Coronary artery (tissue), 2 donors: ENCODE data around the gene CHDH.

Experiments used
- DNase-seq: peaks from one replicate; pipeline ENCODE4 v3.0.0-alpha.2; 2017; ENCODE audit warnings: low spot score
- H3K27ac ChIP-seq, 2 donors: fragments of 200-600 bp; sonication (generic); one replicate each; pipeline ENCODE4 v1.5.1; 2016 to 2019
- H3K4me3 ChIP-seq: fragments of 200-600 bp; sonication (generic); 2 replicates; pipeline ENCODE4 v1.5.1; 2016; ENCODE audit warnings: mild to moderate bottlenecking, moderate library complexity
- TF ChIP-seq, protein P1 (sequence below): fragments of 200-600 bp; sonication (generic); IDR thresholded peaks from one replicate; pipeline ENCODE4 v1.5.1; 2019; ENCODE audit warnings: antibody characterized with exemption

Gene CHDH

DNA sequence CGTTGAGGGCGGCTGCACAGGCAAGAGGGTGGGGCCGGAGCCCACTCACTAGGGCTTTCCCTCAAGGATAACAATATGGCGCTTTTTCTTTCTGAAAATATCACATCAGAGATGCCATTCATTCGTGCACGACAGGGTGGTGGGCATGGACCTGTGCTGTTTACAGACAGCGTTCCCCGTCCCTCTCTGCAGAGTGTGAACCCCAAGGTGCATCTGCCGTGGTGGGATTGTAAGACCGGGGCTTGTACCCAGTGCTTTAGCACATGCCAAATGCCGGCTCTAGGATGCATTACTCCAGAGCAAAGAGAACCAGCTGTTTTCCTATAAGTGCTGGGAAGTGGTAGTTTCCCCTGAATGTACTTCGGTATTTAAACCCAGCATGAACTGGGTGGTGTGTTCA is 37.0 kb downstream of the CHDH start:
- Histone ChIP-seq H3K4me3 (no peak overlapping the region), H3K27ac (no peak overlapping the region)
- peak; percentile 50 for DNase-seq
- TF ChIP-seq, protein P1, sequence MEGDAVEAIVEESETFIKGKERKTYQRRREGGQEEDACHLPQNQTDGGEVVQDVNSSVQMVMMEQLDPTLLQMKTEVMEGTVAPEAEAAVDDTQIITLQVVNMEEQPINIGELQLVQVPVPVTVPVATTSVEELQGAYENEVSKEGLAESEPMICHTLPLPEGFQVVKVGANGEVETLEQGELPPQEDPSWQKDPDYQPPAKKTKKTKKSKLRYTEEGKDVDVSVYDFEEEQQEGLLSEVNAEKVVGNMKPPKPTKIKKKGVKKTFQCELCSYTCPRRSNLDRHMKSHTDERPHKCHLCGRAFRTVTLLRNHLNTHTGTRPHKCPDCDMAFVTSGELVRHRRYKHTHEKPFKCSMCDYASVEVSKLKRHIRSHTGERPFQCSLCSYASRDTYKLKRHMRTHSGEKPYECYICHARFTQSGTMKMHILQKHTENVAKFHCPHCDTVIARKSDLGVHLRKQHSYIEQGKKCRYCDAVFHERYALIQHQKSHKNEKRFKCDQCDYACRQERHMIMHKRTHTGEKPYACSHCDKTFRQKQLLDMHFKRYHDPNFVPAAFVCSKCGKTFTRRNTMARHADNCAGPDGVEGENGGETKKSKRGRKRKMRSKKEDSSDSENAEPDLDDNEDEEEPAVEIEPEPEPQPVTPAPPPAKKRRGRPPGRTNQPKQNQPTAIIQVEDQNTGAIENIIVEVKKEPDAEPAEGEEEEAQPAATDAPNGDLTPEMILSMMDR: no peak

GRCh38 chr3:53808496-53808895 is 37.7 kb downstream of the CHDH start:
- H3K4me3 ChIP-seq: no peak overlapping the region
- TF ChIP-seq, protein P1: no peak
- DNase-seq: peak; percentile 14
- no peak overlapping the region for H3K27ac ChIP-seq

DNA sequence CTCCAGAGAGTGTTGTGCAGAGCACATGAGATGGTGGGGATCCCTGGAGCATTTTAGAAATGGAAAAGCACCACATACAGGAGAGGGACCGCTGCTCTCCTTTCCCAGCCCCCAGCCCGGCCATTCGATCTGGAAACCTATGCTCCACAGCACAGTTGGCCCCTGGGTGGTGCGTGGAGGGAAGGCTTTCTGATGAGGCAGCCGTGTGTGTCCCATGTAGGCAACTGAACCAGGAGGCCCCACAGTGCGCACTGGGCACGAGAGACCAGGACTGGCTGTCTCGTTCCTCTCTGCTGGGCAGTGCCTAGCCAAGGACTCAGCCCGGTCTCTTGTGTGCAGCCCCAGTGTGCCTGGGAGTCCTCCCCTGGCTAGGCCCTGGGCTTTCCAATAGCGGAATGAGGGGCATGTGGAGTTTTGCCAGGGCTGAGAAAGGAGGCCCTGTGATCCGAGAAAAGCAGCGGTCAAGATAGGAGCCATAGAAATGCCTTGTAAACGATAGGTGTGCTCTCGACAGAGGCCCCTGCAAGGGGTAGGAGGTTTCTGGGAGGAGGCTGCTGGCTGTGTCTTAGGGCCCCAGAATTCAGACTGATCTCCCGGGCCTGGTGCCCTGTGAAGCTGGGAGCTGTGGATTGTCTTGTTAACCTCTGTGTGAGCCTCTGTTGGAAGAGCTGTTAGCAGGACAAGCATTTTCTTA is 39.0 kb downstream of the CHDH start:
- no peak overlapping the region for H3K4me3 ChIP-seq
- no peak overlapping the region for H3K27ac ChIP-seq
- TF ChIP-seq, protein P1: no peak
- peak; percentile 55 for DNase-seq

DNA sequence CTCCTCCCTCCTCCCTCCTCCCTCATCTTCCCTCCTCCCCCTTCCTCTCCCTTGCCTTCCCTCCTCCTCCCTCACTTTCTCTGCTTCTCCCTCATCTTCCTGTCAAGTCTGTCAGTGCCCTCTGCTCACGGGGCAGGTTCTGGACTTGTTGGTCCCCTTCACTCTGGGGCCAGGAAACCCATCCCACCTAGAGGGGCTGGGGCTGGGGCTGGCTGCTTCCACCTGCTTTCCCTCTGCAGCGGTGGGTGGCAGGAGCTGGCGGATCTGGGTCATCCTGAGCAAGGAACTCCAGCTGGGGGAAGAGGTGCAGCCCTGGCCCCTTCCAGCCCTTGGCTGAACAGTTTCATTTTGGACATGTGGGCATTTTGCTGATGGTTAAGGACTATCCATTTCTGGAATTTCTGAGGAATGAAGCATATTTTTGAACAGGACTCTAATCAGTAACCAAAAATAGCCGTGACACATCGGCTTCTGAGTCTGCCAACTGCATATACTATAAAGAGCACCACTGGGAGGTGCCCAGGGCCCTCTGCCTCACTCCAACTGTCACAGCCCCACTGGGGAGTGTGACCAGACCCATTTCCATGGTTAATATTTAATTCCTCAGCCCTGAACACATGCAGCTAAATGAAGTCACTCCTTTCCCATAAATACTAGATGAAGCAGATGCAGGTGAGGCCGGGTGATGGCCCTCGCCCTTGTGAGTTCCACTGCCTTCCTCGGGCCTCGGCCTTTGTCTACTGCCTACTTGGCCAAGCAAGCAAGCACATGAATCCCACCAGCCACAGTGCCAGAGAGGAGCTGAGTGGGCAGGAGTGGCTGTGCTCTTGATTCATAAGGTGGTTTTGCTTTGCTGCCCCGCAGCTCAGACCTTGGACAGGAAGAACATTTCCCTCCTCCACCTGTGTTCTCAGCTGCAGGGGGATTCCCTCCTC is 39.8 kb downstream of the CHDH start:
- TF ChIP-seq, protein P1: no peak
- peak; percentile 68 for DNase-seq
- no peak overlapping the region for H3K4me3 ChIP-seq
- H3K27ac ChIP-seq: peak overlapping the region in 1 of 2 donors; percentile 22

DNA sequence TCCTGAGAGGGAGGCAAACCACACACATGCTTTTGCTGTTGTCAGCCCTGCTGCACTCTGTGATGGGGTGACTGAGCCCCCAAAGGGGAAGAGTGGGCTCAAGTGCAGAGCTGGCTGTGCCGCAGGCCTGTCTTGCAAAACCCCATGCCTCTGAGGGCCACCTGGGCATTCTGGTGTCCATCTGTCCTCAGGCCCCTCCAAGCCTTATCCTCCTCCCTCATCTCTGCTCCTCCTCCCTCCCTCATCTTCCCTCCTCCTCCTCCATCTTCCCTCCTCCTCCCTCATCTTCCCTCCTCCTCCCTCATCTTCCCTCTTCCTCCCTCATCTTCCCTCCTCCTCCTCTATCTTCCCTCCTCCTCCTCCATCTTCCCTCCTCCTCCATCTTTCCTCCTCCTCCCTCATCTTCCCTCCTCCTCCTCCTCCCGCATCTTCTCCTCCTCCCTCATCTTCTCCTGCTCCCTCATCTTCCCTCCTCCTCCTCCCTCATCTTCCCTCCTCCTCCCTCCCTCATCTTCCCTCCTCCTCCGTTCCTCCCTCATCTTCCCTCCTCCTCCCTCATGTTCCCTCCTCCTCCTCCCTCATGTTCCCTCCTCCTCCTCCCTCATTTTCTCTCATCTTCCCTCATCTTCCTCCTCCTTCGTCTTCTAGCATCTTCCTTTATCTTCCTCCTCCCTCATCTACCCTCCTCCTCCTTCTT is 40.6 kb downstream of the CHDH start:
- DNase-seq: no peak
- Histone ChIP-seq H3K27ac (no peak overlapping the region), H3K4me3 (no peak overlapping the region)
- TF ChIP-seq, protein P1: no peak

DNA sequence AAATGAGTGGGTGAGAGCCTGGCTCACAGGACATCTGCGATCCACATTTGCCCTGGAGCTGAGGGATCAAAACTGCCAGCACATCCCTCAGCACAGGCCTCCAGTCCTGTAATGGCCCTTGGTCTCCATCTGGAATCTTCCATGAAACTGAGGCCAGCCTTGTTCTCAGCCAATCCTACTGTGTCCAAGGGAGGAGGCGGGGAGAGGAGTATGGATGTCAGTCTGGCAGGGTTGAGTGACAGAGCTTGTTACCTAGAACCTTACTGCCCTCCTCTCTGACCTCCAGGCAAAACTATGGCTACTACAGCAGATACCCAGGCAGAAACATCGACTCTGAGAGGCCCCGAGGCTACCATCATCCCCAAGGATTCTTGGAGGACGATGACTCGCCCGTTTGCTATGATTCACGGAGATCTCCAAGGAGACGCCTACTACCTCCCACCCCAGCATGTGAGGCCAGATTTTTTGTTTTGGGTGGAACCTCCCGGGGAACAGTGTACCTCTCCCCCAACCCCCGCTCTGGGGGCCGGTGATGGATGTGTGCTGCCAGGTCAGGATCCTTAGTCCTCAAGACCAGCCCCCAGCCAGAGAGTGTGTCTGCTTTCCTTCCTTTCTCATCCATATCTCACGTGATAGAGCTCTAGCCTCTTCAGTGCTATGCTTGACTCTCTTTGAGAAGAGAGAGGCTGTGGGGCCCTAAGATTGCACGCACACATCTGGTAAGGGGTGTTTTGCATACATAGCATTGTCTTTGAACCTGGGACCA is 41.3 kb downstream of the CHDH start:
- Histone ChIP-seq H3K27ac (no peak overlapping the region), H3K4me3 (no peak overlapping the region)
- DNase-seq: no peak
- TF ChIP-seq, protein P1: no peak
